ENCODE measurements around the gene RASSF5.

DNA sequence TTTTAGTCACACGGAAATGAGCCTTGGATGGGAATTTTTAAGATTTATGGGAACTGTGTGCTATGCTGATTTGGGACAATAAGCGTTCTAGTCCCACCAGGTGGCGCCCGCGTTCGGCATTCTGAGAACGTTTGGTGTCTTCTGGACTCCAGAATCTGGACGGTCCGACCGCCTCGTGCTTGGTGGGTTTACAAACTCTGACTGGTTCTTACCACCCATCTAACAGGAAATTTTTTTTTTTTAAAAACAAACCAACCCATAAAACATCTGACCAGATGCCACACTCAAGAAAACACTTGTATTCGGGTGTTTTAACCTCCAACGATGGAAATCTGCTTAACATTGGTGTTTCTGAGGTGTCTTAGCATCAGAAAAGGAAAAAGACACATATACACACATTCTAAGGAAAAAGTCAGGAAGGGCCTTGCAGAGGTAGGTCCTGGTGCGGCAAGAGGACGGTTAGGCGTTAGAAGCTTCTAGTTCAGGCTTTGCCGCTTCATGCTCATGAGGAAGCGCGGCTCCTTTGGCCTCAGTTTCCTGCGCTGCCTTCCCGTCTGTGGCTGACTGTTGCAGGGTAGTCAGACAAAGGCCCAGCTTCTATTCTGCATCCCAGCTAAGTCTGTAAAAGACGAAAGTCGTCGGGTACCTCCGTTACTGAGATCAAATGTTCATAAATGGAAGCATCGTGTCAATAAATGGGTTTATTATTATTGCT, 127.2 kb downstream of the RASSF5 start:
- TF ChIP-seq, protein P1, sequence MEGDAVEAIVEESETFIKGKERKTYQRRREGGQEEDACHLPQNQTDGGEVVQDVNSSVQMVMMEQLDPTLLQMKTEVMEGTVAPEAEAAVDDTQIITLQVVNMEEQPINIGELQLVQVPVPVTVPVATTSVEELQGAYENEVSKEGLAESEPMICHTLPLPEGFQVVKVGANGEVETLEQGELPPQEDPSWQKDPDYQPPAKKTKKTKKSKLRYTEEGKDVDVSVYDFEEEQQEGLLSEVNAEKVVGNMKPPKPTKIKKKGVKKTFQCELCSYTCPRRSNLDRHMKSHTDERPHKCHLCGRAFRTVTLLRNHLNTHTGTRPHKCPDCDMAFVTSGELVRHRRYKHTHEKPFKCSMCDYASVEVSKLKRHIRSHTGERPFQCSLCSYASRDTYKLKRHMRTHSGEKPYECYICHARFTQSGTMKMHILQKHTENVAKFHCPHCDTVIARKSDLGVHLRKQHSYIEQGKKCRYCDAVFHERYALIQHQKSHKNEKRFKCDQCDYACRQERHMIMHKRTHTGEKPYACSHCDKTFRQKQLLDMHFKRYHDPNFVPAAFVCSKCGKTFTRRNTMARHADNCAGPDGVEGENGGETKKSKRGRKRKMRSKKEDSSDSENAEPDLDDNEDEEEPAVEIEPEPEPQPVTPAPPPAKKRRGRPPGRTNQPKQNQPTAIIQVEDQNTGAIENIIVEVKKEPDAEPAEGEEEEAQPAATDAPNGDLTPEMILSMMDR (IDR thresholded peaks at IDR 0.05; ENCODE audit: borderline replicate concordance, extremely low read depth, low read length, poor library complexity, severe bottlenecking), result peak; percentile 90
- no peak for TF ChIP-seq EZH2 (IDR thresholded peaks at IDR 0.05; ENCODE audit: borderline replicate concordance, low read depth, low read length, severe bottlenecking)

Data from DND-41 (cell line).